Activated CD4-positive, alpha-beta T cell treated with anti-CD3 and anti-CD28 coated beads, Interleukin-2, amount 50 U/mL, for 24 hours (primary cell): ENCODE measurements around the gene B3GNT9.
"Not testable (repeated sequence)": the region's sequence is repeated elsewhere in the genome, so short reads cannot be mapped to it uniquely, and the experiment has no call there.

Experiments used
- DNase-seq, 2 donors: peaks; one replicate each; pipeline ENCODE4 v3.0.0-alpha.2; 2020; ENCODE audit warnings: low read depth in 1 of 2, low spot score in 1 of 2

Gene B3GNT9

GRCh38 chr16:67151431-67152097, 766 bp upstream of the B3GNT9 start:
- no peak for DNase-seq

GRCh38 chr16:67150047-67150832, 558 bp downstream of the B3GNT9 start:
- DNase-seq, result no peak

DNA sequence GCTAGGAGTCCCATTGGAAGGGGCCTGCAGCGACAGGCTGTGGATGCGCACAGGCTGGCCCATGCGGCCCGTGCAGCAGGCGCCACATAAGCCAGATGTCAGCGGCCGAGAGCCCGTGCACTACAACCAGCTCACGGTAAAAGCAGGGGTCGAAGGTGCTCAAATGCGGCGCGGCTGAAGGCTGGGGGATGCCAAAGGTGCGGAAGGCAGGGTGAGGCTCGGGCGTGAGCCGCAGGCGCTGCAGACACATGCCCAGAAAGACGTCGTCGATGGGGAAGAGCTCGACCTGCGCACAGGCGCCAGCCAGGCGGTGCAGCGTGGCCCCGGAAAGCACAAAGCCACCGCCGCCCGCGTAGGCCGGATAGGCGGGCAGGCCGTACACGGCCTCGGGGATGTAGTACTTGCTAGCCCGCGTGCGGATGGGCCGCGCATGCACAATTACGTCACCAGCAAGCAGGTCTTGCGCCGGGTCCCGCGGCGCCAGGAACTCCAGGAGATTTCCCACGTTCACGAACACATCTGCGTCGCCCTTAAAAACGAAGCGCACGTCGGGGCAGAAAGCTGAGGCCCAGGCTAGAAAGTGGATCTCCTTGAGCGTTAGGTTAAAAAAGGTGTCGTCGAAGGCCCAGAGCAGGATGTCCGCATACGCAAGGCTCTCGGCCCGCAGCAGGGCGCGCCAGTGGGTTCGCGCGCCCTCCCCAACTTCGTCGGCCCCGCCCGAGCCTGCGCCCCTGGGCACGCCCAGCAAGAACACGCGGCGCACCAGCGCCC, 1.3 kb downstream of the B3GNT9 start:
- DNase-seq, result no peak

- DNase-seq, result no peak
Measured at GRCh38 chr16:67148656-67149275, 2.0 kb downstream of the B3GNT9 start.

GRCh38 chr16:67148221-67148620, 2.6 kb downstream of the B3GNT9 start:
- DNase-seq, result no peak

DNA sequence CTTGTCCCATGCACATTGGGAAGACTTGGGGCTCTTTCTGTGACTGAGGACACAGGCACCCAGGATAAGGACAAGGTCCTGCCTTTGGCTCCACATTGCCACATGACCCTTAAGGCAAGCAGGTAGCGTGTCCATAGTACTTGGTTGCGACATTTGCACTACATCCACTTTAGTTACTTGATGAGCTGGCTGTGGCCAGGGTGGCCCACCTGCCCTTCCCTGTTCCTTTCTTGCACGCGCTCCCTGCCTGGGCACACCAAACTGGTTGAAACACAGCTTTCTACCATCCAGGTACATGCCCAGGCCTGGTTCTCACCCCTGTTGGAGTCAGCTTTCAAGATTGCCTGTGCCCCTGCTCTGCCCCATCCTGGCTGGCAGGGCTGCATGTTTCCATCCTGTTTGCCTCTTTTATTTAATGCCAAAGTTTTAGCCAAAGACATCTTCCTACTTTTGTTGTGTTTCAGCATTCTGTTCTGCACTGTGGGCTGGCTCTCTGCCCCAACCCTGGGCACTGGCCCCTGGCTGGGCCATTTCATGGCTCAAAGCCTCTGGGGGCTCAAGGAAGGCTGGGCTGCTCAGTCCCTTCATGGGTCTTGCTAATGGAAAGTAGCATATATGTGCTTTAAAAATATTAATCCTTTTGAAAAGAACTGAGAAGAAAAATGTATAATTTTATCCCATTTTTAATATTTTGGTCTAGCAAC, 3.2 kb downstream of the B3GNT9 start:
- DNase-seq, result no peak

DNA sequence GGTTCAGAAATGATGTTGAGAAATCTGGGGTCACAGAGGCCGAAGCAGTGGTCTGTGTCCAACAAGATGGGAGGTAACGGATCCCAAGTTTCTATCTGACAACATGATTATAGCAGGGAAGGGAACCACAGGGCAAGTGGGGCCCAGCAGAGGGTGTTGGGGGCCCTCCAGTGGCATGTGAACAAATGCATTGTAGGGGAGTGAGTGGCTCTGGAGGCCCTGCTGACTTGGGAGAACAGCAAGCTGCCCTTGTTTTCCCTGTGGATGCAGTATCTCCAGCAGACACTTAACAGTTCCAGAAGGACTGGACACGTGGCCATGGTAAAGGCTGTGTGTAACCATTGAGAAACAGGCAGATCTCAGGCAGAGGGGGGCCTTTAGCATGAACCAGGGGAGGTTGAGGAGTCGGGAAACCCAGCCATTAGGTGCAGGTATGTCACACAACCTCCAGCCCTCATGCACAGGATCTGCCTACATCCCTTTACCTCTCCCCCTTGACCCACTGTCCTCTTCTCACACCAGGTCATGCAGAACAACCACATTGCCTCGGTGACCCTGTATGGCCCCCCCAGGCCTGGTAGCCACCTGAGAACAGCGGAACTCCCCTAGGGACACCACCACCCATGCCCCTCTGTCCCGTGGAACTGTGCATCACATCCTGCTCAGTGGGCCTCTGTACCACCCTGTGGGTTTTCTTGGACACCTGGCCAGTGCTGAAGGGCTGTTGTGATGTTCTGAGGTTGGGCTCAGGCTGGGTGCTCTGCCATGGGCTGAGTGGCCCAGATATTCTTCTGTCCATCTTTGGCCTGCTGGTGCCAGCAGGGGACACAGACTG, 4.1 kb downstream of the B3GNT9 start:
- no peak for DNase-seq

- DNase-seq, result no peak
Measured at GRCh38 chr16:67145746-67146145, 5.1 kb downstream of the B3GNT9 start.

DNA sequence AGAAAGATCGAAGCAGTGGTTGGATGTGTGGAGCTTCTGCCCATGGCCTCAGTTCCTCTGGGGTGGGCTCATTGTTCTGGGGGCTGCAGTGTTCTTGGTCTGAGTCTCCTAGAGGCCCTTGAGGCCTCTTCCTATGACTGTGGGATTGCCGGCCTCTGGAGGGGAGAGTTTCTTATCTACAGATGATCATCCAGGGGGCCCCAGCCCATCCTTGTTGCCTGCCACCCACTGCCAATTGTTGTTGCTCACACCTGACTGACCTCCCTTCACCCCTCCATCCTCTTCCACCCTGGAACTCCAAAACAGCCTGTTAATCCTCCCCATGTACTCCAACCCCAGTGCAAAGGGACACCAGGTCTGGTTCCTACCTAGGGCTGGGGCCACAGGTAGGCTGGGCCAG, 5.9 kb downstream of the B3GNT9 start:
- DNase-seq, result no peak

DNA sequence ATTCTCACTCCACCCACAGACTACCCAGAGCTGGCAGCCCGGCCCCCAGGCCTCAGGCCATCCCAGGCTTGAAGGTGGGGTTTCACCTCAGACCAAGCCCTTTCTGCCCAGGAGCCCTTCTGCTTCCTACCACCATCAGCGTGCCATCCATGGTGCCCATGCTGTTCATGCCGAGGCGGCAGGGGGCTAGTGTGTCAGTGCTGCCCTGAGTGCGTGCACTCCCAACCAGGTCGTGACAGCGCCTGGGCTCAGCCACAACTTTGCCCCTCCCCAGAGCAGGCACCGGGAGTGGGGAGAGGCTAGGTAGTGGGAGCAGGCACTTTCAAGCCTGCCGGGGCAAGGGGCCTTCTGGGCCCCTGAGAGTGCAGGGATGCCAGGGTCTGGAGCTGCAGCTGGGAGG, 8.5 kb downstream of the B3GNT9 start:
- DNase-seq, result no peak

DNA sequence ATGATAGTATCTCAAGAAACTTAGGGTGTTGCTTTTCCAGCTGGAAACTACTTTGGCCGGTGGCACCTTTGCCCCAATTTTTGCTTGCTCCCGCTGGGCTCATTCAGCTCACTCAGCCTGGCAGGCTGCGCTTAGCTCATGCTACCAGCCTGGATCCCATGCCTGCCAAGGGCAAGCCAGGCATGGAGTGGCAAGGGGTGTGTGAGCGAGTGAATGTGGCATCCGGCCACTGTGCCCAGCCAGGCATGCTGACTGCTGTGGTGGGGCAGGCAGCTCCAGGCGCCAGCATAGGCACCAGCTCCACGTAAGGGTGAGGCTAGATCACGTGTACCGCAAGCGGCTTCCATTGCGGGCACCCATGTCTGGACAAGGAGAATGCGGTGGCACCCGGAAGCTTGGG, 9.4 kb downstream of the B3GNT9 start:
- DNase-seq, result no peak

GRCh38 chr16:67137605-67138004, 13.2 kb downstream of the B3GNT9 start:
- no peak for DNase-seq

GRCh38 chr16:67129422-67129821, 21.4 kb downstream of the B3GNT9 start:
- no peak for DNase-seq

DNA sequence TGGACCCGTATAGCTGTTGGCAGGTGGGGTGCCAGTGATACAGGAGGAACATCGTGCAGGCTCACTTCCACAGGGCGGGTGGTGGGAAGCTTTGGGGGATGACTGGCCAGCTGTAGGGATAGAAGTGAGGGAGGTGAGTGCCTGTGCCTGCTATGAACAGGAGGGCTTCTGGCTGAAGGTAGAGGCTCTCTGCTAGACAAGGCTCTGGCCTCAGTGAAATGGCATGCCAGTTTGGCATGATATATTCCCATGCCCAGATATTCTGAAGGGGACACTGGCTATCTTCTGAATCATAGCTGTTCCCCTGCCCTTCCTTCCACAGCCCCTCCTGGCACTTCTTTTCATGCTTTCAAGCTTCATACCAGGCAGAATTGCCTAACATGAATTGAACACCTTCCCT, 21.9 kb downstream of the B3GNT9 start:
- DNase-seq, result no peak

GRCh38 chr16:67128417-67128816, 22.4 kb downstream of the B3GNT9 start:
- no peak for DNase-seq

GRCh38 chr16:67122799-67123198, 28.0 kb downstream of the B3GNT9 start:
- not testable (repeated sequence) for DNase-seq

DNA sequence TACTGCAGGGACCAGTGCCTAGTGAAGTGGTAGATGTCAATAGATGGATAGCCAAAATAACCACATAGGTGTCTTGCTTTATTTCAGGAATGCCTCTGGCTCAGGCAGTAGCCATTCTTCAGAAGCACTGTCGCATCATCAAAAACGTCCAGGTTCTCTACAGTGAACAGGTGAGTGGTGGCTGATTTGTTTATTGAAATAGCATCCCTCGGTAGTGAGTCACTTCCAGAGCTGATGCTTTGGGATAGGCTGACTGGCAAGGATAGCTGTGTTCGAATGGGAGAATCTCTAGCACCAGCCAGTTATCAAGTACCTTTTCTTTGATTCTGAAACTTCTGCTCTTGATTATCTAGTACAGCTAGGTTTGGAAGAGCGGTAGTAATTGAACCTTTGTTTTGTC, 30.8 kb downstream of the B3GNT9 start:
- DNase-seq, result no peak

- no peak for DNase-seq
Measured at GRCh38 chr16:67117716-67118115, 33.1 kb downstream of the B3GNT9 start.

GRCh38 chr16:67116388-67117311, 34.1 kb downstream of the B3GNT9 start:
- no peak for DNase-seq
